SK-N-SH treated with all-trans-retinoic acid at 6 μM for 48 hours (cell line): ENCODE data around the gene CCL28.
"Not testable (repeated sequence)": the region's sequence is repeated elsewhere in the genome, so short reads cannot be mapped to it uniquely, and the experiment has no call there.

Source experiments
- ZC3H10 ChIP-seq: fragments of 250-450 bp; sonication (Bioruptor Pico); IDR thresholded peaks from 2 replicates; pipeline ENCODE4 v1.5.1; 2021; ENCODE audit warnings: mild to moderate bottlenecking, moderate library complexity
- ZNF8 ChIP-seq: fragments of 450-650 bp; formaldehyde crosslinking; IDR thresholded peaks from 2 replicates; pipeline ENCODE4 v1.5.0; 2020; ENCODE audit warnings: mild to moderate bottlenecking, moderate library complexity

DNA sequence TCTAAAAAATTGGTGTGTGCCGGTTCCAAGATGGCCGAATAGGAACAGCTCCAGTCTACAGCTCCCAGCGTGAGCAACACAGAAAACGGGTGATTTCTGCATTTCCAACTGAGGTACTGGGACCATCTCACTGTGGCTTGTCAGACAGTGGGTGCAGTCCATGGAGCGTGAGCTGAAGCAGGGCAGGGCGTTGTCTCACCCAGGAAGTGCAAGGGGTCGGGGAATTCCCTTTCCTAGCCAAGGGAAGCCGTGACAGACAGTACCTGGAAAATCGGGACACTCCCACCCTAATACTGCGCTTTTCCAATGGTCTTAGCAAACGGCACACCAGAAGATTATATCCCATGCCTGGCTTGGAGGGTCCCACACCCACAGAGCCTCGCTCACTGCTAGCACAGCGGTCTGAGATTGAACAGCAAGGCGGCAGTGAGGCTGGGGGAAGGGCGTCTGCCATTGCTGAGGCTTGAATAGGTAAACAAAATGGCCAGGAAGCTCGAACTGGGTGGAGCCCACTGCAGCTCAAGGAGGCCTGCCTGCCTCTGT, 9.6 kb downstream of the CCL28 start:
- TF ChIP-seq ZC3H10, ZNF8 (CRISPR knock-in tag): not testable (repeated sequence)
